ENCODE data around the gene SERPINF2. TPM values are rescaled to one million over a fixed set of nuclear protein-coding genes. Genes with fewer than 3 reads are reported as not detected.
A peak's percentile ranks its signal among the peaks of the same experiment; 100 is the strongest.
"Not testable (repeated sequence)": the region's sequence is repeated elsewhere in the genome, so short reads cannot be mapped to it uniquely, and the experiment has no call there.

Gene SERPINF2
- total and polyA plus RNA-seq, 3 experiments from 2014 or later: 0.13 to 0.33 TPM; not detected in 1

- H3K4me1 ChIP-seq (ENCODE audit: insufficient read depth, low read length); POLR2A ChIA-PET; H3K36me3 ChIP-seq (ENCODE audit: insufficient read depth, low read length); H3K27me3 ChIP-seq (ENCODE audit: insufficient read depth, low read length, poor library complexity, severe bottlenecking); H3K9me3 Mint-ChIP-seq; H3K27me3 Mint-ChIP-seq; H3K4me3 Mint-ChIP-seq; H3K27ac ChIP-seq (ENCODE audit: low read depth, low read length); H3K4me3 ChIP-seq (ENCODE audit: low read length); H3K9me3 ChIP-seq (ENCODE audit: low read length); DNase-seq: not testable (repeated sequence)
- H3K27ac Mint-ChIP-seq: peak overlapping the region in 5 of 8 donors; percentile 51 to 94 (median 58)
- H3K36me3 Mint-ChIP-seq: peaks cover 0 to 21% (median 0%) of the 10 kb centered on the region in 3 donors
- CTCF ChIA-PET: interaction anchor here (1.2 kb wide), 1 partner anchor 8 kb away, joined by 3 read pairs; no protein-coding TSS in a partner anchor
- peaks cover 9 to 18% (median 10%) of the 10 kb centered on the region in 3 donors for H3K4me1 Mint-ChIP-seq
Observed at GRCh38 chr17:1773000-1773695, 30.5 kb downstream of the SERPINF2 start.

- H3K27me3 ChIP-seq (ENCODE audit: insufficient read depth, low read length, poor library complexity, severe bottlenecking): no peaks in the 10 kb centered on the region
- peaks cover 7% of the 10 kb centered on the region for H3K36me3 ChIP-seq (ENCODE audit: insufficient read depth, low read length)
- no peak overlapping the region for H3K27ac ChIP-seq (ENCODE audit: low read depth, low read length)
- Mint-ChIP-seq H3K36me3 (peaks cover 0 to 27% (median 0%) of the 10 kb centered on the region in 3 donors), H3K4me3 (no peak overlapping the region), H3K27ac (peak overlapping the region in 6 of 8 donors; percentile 17 to 70 (median 55)), H3K4me1 (peaks cover 9 to 18% (median 10%) of the 10 kb centered on the region in 3 donors), H3K27me3 (no peaks in the 10 kb centered on the region), H3K9me3 (no peaks in the 10 kb centered on the region)
- ChIA-PET CTCF (no interaction called here), POLR2A (no interaction called here)
- no peaks in the 10 kb centered on the region for H3K9me3 ChIP-seq (ENCODE audit: low read length)
- H3K4me3 ChIP-seq (ENCODE audit: low read length): no peak overlapping the region
- H3K4me1 ChIP-seq (ENCODE audit: insufficient read depth, low read length): peaks cover 10% of the 10 kb centered on the region
- no peak for DNase-seq
Observed at GRCh38 chr17:1773696-1774181, 31.1 kb downstream of the SERPINF2 start.

- Histone ChIP-seq H3K4me3 (ENCODE audit: low read length) (no peak overlapping the region), H3K4me1 (ENCODE audit: insufficient read depth, low read length) (peaks cover 5% of the 10 kb centered on the region), H3K36me3 (ENCODE audit: insufficient read depth, low read length) (peaks cover 7% of the 10 kb centered on the region), H3K9me3 (ENCODE audit: low read length) (no peaks in the 10 kb centered on the region), H3K27ac (ENCODE audit: low read depth, low read length) (no peak overlapping the region), H3K27me3 (ENCODE audit: insufficient read depth, low read length, poor library complexity, severe bottlenecking) (no peaks in the 10 kb centered on the region)
- peaks cover 0 to 31% (median 0%) of the 10 kb centered on the region in 3 donors for H3K36me3 Mint-ChIP-seq
- H3K4me3 Mint-ChIP-seq: no peak overlapping the region
- POLR2A ChIA-PET: no interaction called here
- DNase-seq: no peak
- H3K27ac Mint-ChIP-seq: no peak overlapping the region
- H3K9me3 Mint-ChIP-seq: no peaks in the 10 kb centered on the region
- H3K27me3 Mint-ChIP-seq: no peaks in the 10 kb centered on the region
- H3K4me1 Mint-ChIP-seq: peaks cover 5 to 14% (median 6%) of the 10 kb centered on the region in 3 donors
- CTCF ChIA-PET: no interaction called here
Observed at GRCh38 chr17:1774390-1775176, 31.9 kb downstream of the SERPINF2 start.

GRCh38 chr17:1776328-1776727, 33.7 kb downstream of the SERPINF2 start:
- no peak for DNase-seq
- Histone ChIP-seq H3K27ac (ENCODE audit: low read depth, low read length) (no peak overlapping the region), H3K36me3 (ENCODE audit: insufficient read depth, low read length) (peaks cover 11% of the 10 kb centered on the region), H3K4me3 (ENCODE audit: low read length) (no peak overlapping the region), H3K4me1 (ENCODE audit: insufficient read depth, low read length) (no peaks in the 10 kb centered on the region), H3K9me3 (ENCODE audit: low read length) (no peaks in the 10 kb centered on the region), H3K27me3 (ENCODE audit: insufficient read depth, low read length, poor library complexity, severe bottlenecking) (no peaks in the 10 kb centered on the region)
- CTCF ChIA-PET: interaction anchor here (2.0 kb wide), 1 partner anchor 55 kb away, joined by 7 read pairs; no protein-coding TSS in a partner anchor
- H3K9me3 Mint-ChIP-seq: no peaks in the 10 kb centered on the region
- H3K27me3 Mint-ChIP-seq: no peaks in the 10 kb centered on the region
- H3K27ac Mint-ChIP-seq: no peak overlapping the region
- POLR2A ChIA-PET: no interaction called here
- H3K36me3 Mint-ChIP-seq: peaks cover 0 to 44% (median 0%) of the 10 kb centered on the region in 3 donors
- H3K4me1 Mint-ChIP-seq: peaks cover 0 to 4% (median 0%) of the 10 kb centered on the region in 3 donors
- no peak overlapping the region for H3K4me3 Mint-ChIP-seq

- Histone ChIP-seq H3K27me3 (ENCODE audit: insufficient read depth, low read length, poor library complexity, severe bottlenecking) (no peaks in the 10 kb centered on the region), H3K4me1 (ENCODE audit: insufficient read depth, low read length) (no peaks in the 10 kb centered on the region), H3K36me3 (ENCODE audit: insufficient read depth, low read length) (peaks cover 16% of the 10 kb centered on the region), H3K9me3 (ENCODE audit: low read length) (no peaks in the 10 kb centered on the region), H3K27ac (ENCODE audit: low read depth, low read length) (no peak overlapping the region), H3K4me3 (ENCODE audit: low read length) (no peak overlapping the region)
- peaks cover 0 to 49% (median 3%) of the 10 kb centered on the region in 3 donors for H3K36me3 Mint-ChIP-seq
- H3K4me3 Mint-ChIP-seq: no peak overlapping the region
- H3K4me1 Mint-ChIP-seq: no peaks in the 10 kb centered on the region
- H3K27ac Mint-ChIP-seq: peak overlapping the region in 3 of 8 donors; percentile 4 to 33 (median 11)
- ChIA-PET POLR2A (no interaction called here), CTCF (interaction anchor here (2.0 kb wide), 1 partner anchor 55 kb away, joined by 7 read pairs; no protein-coding TSS in a partner anchor)
- DNase-seq: no peak
- H3K9me3 Mint-ChIP-seq: no peaks in the 10 kb centered on the region
- H3K27me3 Mint-ChIP-seq: no peaks in the 10 kb centered on the region
Observed at GRCh38 chr17:1776857-1777256, 34.2 kb downstream of the SERPINF2 start.

- ChIA-PET CTCF (interaction anchor here (1.1 to 1.7 kb wide), 2 partner anchors 13 to 58 kb away, joined by 3 to 4 read pairs; no protein-coding TSS in a partner anchor), POLR2A (no interaction called here)
- H3K27me3 Mint-ChIP-seq: no peaks in the 10 kb centered on the region
- H3K9me3 Mint-ChIP-seq: no peaks in the 10 kb centered on the region
- peaks cover 5 to 10% (median 6%) of the 10 kb centered on the region in 3 donors for H3K4me1 Mint-ChIP-seq
- peaks cover 7 to 76% (median 11%) of the 10 kb centered on the region in 3 donors for H3K36me3 Mint-ChIP-seq
- H3K27me3 ChIP-seq (ENCODE audit: insufficient read depth, low read length, poor library complexity, severe bottlenecking): no peaks in the 10 kb centered on the region
- no peak overlapping the region for H3K4me3 ChIP-seq (ENCODE audit: low read length)
- no peak for DNase-seq
- peaks cover 27% of the 10 kb centered on the region for H3K36me3 ChIP-seq (ENCODE audit: insufficient read depth, low read length)
- H3K27ac Mint-ChIP-seq: peak overlapping the region in 2 of 8 donors; percentile 17 to 26
- H3K27ac ChIP-seq (ENCODE audit: low read depth, low read length): no peak overlapping the region
- H3K4me3 Mint-ChIP-seq: no peak overlapping the region
- H3K4me1 ChIP-seq (ENCODE audit: insufficient read depth, low read length): no peaks in the 10 kb centered on the region
- H3K9me3 ChIP-seq (ENCODE audit: low read length): no peaks in the 10 kb centered on the region
Observed at GRCh38 chr17:1779571-1780131, 37.0 kb downstream of the SERPINF2 start.

- Mint-ChIP-seq H3K9me3 (no peaks in the 10 kb centered on the region), H3K4me1 (peaks cover 5 to 10% (median 6%) of the 10 kb centered on the region in 3 donors)
- DNase-seq: no peak
Observed at GRCh38 chr17:1782171-1782567, 39.5 kb downstream of the SERPINF2 start.

More at GRCh38 chr17:1782171-1782567, 39.5 kb downstream of the SERPINF2 start:
- POLR2A ChIA-PET: no interaction called here
- H3K36me3 Mint-ChIP-seq: peaks cover 7 to 78% (median 14%) of the 10 kb centered on the region in 3 donors
- Histone ChIP-seq H3K9me3 (ENCODE audit: low read length) (no peaks in the 10 kb centered on the region), H3K36me3 (ENCODE audit: insufficient read depth, low read length) (peaks cover 35% of the 10 kb centered on the region), H3K27ac (ENCODE audit: low read depth, low read length) (no peak overlapping the region), H3K27me3 (ENCODE audit: insufficient read depth, low read length, poor library complexity, severe bottlenecking) (no peaks in the 10 kb centered on the region), H3K4me3 (ENCODE audit: low read length) (no peak overlapping the region), H3K4me1 (ENCODE audit: insufficient read depth, low read length) (no peaks in the 10 kb centered on the region)
- no peak overlapping the region for H3K4me3 Mint-ChIP-seq
- H3K27me3 Mint-ChIP-seq: no peaks in the 10 kb centered on the region
- CTCF ChIA-PET: interaction anchor here (1.4 to 3.3 kb wide), 3 partner anchors 9 to 60 kb away, joined by 3 to 41 read pairs (median 8); no protein-coding TSS in a partner anchor
- peak overlapping the region in 1 of 8 donors; percentile 33 for H3K27ac Mint-ChIP-seq
